ENCODE measurements around the gene DPP6.
A peak's percentile ranks its signal among the peaks of the same experiment; 100 is the strongest.

Gene DPP6

DNA sequence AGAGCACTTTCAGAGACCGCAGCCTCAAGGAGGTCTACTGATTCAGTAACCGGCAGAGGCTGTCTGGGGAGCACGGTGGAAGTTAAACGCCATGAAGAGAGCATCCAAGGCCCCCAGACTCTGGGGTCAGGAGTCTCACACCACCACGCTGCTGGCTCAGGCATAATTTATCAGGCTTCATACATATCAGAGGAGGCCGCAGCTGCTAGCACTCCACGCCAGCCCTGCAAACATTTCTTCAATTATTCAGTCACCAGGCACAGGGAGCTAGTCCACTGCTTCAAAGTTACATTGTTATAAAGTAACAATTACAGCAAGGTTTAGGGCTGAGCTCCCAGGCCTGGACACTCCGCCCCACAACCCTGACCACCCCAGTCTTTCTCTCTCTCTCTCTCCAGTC is 852.9 kb downstream of the DPP6 start:
- DNase-seq: no peak

DNA sequence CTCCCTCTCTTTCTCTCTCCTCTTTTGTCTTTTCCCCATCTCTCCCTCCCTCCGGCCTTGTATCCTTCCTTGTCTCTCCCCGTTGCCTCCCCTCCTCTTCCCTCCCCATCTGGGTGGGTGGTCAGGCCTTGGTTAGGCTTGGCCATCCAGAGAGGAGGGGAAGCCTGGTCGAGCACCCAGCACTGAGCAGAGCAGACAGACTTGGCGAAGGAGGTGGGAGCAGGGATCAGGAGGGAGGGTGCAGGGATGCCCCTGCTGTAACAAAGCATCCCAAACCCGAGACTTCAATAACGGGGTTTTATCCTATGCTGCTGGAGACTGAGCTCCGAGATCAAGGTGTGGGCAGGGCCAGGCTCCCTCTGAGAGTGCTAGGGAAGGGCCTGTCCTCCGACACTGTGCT is 853.4 kb downstream of the DPP6 start:
- no peak for DNase-seq

GRCh38 chr7:154906201-154906600 is 854.0 kb downstream of the DPP6 start:
- no peak for DNase-seq

DNA sequence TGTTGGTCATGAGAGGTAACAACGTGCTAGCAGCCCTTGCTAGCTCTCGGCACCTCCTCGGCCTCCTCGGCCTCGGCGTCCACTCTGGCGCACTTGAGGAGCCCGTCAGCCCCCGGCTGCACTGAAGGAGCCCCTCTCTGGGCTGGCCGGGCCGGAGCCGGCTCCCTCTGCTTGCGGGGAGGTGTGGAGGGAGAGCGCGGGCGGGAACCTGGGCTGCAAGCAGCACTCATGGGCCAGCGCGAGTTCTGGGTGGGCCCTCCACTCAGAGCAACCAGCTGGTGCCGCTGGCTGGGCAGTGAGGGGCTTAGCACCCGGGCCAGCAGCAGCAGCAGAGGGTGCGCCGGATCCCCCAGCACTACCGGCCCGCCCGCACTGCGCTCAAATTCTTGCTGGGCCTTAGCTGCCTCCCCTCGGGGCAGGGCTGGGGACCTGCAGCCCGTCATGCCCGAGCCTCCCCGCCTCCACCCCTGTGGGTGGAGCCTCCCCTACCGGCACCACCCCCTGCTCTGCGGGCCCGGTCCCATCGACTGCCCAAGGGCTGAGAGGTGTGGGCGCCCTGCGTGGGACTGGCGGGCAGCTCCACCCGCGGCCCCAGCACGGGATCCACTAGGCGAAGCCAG is 854.6 kb downstream of the DPP6 start:
- no peak for DNase-seq

GRCh38 chr7:154907651-154908620 is 855.7 kb downstream of the DPP6 start:
- no peak for DNase-seq

DNA sequence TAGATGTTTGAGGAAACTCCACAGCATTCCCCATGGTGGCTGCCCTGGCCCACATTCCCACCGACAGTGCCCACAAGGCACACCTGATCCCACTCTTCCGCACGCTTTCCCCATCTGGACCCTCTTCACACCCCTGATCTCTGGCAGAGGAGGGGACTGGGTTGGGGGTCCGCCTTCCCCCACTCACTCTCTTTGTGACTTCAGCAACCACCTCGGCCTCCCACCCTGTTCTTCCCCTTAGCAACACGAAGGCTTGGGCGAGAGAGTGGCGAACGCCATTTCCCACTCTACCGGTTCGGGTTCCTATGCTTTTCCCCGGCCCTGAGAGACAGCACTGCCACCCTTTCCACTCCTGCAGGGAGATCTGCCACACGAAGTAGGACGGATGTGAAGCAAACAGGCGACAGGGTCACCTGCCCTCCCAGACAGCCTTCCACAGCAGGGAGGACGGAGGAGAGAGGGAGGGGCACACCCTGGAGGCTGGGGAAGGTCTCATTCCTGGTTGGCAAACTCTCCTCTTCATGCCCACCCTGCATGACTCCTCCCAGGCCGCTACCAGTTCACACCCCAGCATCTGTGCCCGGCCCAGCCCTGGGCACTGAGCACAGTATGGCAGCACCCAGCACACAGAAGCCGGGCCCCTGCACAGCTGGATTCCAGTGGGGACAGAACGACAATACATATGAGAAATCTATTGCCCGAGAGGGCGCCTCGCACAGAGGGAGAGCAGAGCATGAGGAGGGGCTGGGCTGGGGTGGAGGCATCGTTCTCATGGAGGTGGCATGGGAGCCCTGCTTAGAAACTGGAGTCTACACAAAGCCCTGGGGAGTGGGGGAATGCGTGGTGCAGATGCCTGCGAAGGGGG is 857.3 kb downstream of the DPP6 start:
- no peak for DNase-seq

GRCh38 chr7:154910125-154910524 is 857.9 kb downstream of the DPP6 start:
- no peak for DNase-seq

GRCh38 chr7:154910977-154911376 is 858.8 kb downstream of the DPP6 start:
- no peak for DNase-seq

DNA sequence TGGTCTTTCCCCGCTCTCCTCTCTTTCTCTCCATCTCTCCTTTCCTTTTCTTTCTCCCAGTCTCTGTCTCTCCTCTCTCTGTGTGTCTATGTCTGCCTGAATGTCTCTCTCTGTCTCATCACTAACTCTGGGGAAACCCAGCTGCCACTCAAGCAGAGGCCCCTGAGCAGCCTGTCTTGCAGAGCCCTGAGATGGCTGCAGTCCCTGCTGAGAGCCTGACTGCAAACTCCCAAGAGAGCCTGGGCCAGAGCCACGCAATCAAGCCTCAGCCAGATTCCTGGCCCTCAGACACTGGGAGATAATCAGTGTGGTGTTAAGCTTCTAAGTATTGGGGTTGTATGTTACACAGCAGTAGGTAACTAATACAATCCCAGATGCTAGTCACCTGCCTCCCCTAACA is 859.2 kb downstream of the DPP6 start:
- DNase-seq: no peak

- no peak for DNase-seq
Observed at GRCh38 chr7:154911862-154912455, 859.8 kb downstream of the DPP6 start.

DNA sequence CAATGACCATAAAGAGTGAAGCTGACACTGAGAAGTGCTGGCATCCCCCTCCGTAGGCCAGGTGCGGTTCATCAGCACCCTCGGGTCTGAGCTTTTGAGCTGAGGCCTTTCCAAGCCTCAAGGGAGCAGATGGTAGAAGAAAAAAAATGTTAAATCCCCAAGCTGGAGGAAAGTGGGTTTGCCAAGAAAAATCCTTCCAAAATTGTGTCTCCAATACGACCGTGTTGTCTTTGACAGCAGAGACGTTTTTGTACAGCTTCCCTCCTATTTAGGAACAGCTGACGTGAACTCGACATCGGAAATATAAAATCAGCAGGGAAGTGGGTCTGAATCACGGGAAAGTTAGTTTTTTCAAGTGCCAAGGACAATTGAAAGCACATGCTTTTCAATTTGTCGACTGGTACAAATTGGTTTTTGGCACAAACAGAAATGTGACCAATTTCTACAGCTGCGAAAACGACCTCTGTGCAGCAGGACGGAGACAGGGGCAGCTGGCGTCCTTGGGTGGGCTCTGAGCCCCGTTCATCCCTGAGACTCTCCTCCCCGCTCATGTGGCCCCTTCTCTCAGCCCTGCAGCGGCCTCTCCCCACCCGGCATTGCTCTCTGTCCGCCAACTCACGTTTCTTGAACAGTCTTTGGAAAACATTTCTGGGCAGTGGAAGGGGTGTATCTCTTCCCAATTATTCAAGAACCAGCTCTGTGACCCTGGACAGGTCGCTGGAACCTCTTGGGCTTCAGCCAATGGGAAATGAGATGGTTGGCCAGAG is 860.9 kb downstream of the DPP6 start:
- no peak for DNase-seq

GRCh38 chr7:154913638-154914307 is 861.6 kb downstream of the DPP6 start:
- DNase-seq: peak; percentile 70

- DNase-seq: no peak
Observed at GRCh38 chr7:154914308-154914995, 862.3 kb downstream of the DPP6 start.

- DNase-seq: peak; percentile 19
Observed at GRCh38 chr7:154914996-154915380, 862.8 kb downstream of the DPP6 start.

- DNase-seq: no peak
Observed at GRCh38 chr7:154915600-154915999, 863.4 kb downstream of the DPP6 start.

- DNase-seq: no peak
Observed at GRCh38 chr7:154916381-154916780, 864.2 kb downstream of the DPP6 start.

GRCh38 chr7:154916856-154917807 is 864.9 kb downstream of the DPP6 start:
- DNase-seq: no peak

GRCh38 chr7:154917808-154918160 is 865.6 kb downstream of the DPP6 start:
- DNase-seq: no peak

DNA sequence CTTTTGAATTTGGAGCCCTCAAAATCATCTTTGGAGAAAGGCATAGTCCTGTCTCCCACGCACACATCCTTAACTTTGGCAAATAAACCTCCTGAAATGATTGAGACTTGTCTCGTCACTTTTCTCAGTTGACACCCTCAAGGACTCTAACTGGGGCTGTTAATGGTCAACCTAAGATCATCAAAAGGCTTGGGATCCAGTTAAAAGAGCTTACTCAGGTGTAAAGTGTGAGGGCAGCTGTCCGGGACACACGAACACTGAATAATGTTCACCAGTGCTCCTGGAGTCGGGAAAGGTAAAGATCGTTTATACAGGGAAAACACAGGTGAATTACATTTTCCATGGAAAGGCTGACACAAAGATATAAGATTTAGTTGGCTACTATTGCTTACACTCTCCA is 866.1 kb downstream of the DPP6 start:
- DNase-seq: no peak

DNA sequence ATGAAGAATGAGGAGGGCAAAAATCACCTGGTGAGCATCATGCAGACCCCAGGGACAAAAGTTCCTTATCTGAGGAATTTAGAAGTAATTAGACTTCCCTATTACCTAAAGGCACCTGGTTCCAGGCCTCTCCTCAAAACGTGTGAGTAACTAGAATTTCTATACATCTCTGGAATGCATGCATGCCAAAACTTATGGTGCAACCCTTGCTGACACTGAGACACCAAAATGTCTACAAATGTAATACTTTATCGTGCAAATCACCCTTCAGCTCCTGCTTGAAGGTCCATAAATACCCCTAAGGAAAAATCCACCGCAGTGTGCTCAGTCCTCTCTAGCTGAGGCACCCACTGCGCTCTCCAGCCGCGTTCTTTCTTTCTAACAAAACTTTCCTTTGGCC is 866.5 kb downstream of the DPP6 start:
- no peak for DNase-seq
